Duodenal mucosa (tissue), 2 donors: ENCODE measurements around the gene MCM7.

ENCODE experiments used
- H3K27ac ChIP-seq: one replicate; pipeline ENCODE4 v1.7.0; 2013; ENCODE audit warnings: low read depth, low read length
- H3K27me3 ChIP-seq, 2 donors: one replicate each; pipeline ENCODE4 v1.7.0; 2013; ENCODE audit warnings: low read length in 2 of 2, control low read depth in 1 of 2; ENCODE audit not compliant: insufficient read depth in 2 of 2, control insufficient read depth in 1 of 2
- H3K36me3 ChIP-seq, 2 donors: one replicate each; pipeline ENCODE4 v1.7.0; 2013; ENCODE audit warnings: low read length in 2 of 2, control low read depth in 1 of 2; ENCODE audit not compliant: insufficient read depth in 2 of 2, control insufficient read depth in 1 of 2
- H3K4me1 ChIP-seq, 2 donors: one replicate each; pipeline ENCODE4 v1.7.0; 2013; ENCODE audit warnings: low read length in 2 of 2, control low read depth in 1 of 2; ENCODE audit not compliant: insufficient read depth in 2 of 2, control insufficient read depth in 1 of 2
- H3K4me3 ChIP-seq, 2 donors: one replicate each; pipeline ENCODE4 v1.7.0; 2013; ENCODE audit warnings: low read length in 2 of 2, low read depth in 1 of 2
- H3K9ac ChIP-seq, 2 donors: one replicate each; pipeline ENCODE4 v1.7.0; 2013; ENCODE audit warnings: low read length in 2 of 2, low read depth in 1 of 2
- H3K9me3 ChIP-seq, 2 donors: one replicate each; pipeline ENCODE4 v1.7.0; 2013; ENCODE audit warnings: low read length in 2 of 2, control low read depth in 1 of 2; ENCODE audit not compliant: control insufficient read depth in 1 of 2

MCM7 gene

DNA sequence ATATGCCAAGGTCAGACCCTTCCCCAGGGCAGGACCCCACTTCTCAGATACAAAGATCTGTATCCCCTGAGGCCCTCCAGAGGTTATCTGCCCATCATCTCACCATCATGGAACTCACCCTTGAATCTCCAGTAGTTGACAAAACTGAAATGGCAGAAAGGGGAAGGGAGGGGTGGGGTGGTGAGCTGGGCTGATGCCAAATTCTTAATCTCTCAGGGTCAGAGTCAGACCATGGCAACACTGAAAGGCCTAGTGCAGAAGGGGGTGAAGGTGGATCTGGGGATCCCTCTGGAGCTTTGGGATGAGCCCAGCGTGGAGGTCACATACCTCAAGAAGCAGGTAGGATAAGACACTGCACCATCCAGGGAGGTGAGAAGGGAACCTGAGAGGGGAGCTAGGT is 21.4 kb upstream of the MCM7 start:
- H3K27ac ChIP-seq: no peak overlapping the region
- no peak overlapping the region for H3K9ac ChIP-seq
- no peaks in the 10 kb centered on the region for H3K36me3 ChIP-seq

DNA sequence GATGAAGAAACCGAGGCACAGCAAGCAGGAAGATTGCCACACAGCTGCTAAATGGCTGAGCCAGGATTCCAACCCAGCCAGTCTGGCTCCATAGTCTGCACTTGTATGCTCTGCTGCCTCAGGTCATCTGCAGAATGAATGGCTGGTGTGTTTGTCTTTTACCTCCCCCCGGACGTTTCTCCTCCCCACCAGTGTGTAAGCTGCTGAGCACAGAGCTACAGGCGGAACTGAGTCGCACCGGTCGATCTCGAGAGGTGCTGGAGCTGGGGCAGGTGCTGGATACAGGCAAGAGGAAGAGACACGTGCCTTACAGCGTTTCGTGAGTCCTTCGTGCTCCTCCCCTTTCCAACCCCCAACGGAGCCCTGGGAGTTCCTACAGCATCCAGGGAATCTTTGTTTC is 20.9 kb upstream of the MCM7 start:
- no peak overlapping the region for H3K27ac ChIP-seq
- H3K4me3 ChIP-seq: peak overlapping the region in 1 of 2 donors; percentile 13
- no peak overlapping the region for H3K9ac ChIP-seq
- H3K4me1 ChIP-seq: peaks cover 43 to 44% of the 10 kb centered on the region in 2 donors
- H3K27me3 ChIP-seq: no peaks in the 10 kb centered on the region
- H3K36me3 ChIP-seq: no peaks in the 10 kb centered on the region
- no peaks in the 10 kb centered on the region for H3K9me3 ChIP-seq

More for the DNA sequence above, 21.4 kb upstream of the MCM7 start:
- Histone ChIP-seq H3K4me1 (peaks cover 43 to 44% of the 10 kb centered on the region in 2 donors), H3K9me3 (no peaks in the 10 kb centered on the region), H3K27me3 (no peaks in the 10 kb centered on the region), H3K4me3 (no peak overlapping the region)

DNA sequence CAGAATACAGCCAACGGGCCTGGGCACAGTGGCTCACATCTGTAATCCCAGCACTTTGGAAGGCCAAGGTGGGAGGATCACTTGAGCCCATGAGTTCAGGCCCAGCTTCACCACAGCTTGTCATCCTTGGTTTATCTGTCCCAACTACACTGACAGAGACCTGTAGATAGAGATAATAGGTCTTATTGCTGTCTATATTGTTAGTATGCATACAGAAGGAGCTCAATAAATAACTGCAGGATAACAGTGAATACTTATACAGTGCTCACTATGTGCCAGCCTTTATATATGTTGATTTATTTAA is 19.5 kb upstream of the MCM7 start:
- peak overlapping the region; percentile 1 to 64 for H3K9ac ChIP-seq
- peaks cover 43 to 44% of the 10 kb centered on the region in 2 donors for H3K4me1 ChIP-seq
- H3K4me3 ChIP-seq: peak overlapping the region; percentile 95 to 98
- no peak overlapping the region for H3K27ac ChIP-seq
- H3K36me3 ChIP-seq: no peaks in the 10 kb centered on the region
- no peaks in the 10 kb centered on the region for H3K9me3 ChIP-seq
- no peaks in the 10 kb centered on the region for H3K27me3 ChIP-seq

DNA sequence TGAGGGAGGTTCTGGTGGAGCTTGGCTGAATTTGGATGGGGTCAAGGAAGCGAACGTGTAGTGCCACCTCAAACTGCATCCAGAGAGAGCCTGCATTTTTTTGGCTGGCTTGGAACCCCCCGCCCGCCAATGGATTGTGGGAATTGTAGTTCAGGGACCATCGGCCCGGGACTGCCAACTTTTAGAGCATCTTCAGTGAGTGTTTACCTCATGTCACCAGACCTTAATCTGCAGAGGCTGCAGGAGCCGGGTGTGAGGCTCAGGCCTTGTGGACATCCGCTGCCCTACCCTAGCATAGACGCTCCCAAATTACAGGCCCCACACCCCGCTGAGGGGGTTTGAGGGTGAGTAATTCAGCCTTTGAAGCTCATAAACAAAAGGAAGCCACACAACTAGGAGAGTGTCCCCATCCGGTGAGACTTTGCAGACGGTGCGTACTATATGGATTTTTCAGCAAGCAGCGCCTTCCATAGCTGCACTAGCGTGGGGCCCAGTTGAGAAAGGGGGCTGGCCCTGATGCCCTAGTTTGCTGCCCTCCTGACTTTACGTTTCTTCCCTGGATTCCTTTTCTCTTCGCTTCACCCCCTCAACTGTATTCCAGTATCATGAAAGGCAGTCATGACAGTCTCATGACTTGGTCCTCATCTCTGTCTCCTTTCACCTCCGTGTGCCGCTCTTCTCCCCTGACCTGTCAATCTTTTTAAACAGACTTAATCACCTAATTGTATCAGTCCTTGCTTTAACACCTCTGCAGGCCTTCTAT is 19.0 kb upstream of the MCM7 start:
- H3K9me3 ChIP-seq: no peaks in the 10 kb centered on the region
- H3K27me3 ChIP-seq: no peaks in the 10 kb centered on the region
- H3K36me3 ChIP-seq: no peaks in the 10 kb centered on the region
- peak overlapping the region; percentile 95 to 98 for H3K4me3 ChIP-seq
- H3K9ac ChIP-seq: peak overlapping the region; percentile 45 to 64
- no peak overlapping the region for H3K27ac ChIP-seq
- H3K4me1 ChIP-seq: peaks cover 39% of the 10 kb centered on the region in 2 donors

DNA sequence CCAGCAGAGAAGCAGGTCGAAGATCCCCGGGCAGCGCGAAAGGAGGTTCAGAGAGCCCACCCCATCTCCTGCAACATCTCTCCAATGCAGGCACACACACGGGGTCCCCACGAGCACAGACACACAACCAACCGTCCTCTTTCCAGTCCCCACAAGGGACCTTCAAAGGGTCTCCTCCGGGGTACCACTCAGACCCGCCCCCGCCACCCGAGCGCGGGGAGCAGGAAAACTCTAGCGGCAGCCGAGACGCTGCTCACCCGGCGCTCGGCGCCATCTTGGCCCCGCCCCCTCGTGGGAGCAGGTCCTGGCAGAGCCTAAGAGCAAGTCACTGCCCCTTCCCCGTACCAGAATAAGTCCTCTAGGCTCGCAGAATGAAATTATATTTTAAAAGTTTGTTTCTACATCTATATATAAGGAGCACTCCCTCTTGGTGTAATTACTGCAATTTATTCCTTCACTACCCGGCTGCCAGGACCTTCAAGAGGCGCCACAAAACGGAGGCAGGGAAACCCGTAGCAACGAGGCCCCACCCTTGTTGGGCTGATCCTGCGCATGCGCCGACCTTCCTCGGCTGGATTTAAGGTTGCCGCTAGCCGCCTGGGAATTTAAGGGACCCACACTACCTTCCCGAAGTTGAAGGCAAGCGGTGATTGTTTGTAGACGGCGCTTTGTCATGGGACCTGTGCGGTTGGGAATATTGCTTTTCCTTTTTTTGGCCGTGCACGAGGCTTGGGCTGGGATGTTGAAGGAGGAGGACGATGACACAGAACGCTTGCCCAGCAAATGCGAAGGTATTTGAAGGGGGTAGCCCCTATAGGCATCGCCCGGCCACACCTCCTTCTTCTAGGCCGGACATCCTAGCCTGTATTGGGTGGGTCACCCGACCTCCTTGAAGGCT is 18.1 kb upstream of the MCM7 start, which contains the start of the genes CNPY4 and TAF6:
CNPY4 (plus strand) TSS at position 563 of the 898 bp plus-strand sequence; CDS start at position 674, 111 bp downstream.
TAF6 (minus strand) TSS at position 287 of the 898 bp plus-strand sequence. CDS start 5,149 bp downstream, outside the sequence.
- Histone ChIP-seq H3K4me3 (peak within 1 kb of the TSS; percentile 95 to 98), H3K27me3 (no peaks in the 10 kb centered on the region), H3K4me1 (peaks cover 30 to 31% of the 10 kb centered on the region in 2 donors), H3K9me3 (no peaks in the 10 kb centered on the region), H3K27ac (peak within 1 kb of the TSS; percentile 41), H3K9ac (peak within 1 kb of the TSS; percentile 45 to 64), H3K36me3 (no peaks in the 10 kb centered on the region)

DNA sequence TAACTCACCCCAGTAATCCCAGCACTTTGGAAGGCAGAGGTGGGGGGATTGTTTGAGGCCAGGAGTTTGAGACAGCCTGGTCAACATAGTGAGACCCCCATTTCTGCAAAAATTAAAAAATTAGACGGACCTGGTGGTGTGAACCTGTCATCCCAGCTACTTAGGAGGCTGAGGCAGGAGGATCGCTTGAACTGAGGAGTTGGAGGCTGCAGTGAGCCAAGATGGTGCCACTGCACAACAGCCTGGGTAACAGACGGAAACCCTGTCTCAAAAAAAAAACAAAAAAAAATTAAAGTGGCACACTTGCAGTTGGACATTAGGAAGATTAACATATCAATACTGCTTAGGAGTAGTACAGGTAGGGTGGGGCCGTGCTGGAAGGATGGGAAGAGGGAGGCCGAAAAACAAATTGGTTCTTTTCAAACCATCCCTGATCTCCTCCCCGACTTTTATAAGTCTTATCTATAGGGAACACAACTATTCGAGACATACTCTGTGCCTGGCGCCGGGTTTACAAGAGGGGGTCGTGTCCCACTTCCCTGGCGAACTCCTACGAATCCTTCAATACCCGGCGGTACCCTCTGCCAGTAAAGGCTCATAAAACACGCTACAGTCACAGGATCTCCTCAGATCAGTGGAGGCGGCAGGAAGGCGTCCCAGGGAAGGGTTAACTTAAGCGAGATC is 17.3 kb upstream of the MCM7 start:
- Histone ChIP-seq H3K9ac (peak overlapping the region; percentile 45 to 64), H3K27me3 (no peaks in the 10 kb centered on the region), H3K27ac (no peak overlapping the region), H3K36me3 (peaks cover 0 to 6% of the 10 kb centered on the region in 2 donors), H3K4me1 (peaks cover 28% of the 10 kb centered on the region in 2 donors), H3K4me3 (peak overlapping the region; percentile 95 to 98), H3K9me3 (no peaks in the 10 kb centered on the region)

DNA sequence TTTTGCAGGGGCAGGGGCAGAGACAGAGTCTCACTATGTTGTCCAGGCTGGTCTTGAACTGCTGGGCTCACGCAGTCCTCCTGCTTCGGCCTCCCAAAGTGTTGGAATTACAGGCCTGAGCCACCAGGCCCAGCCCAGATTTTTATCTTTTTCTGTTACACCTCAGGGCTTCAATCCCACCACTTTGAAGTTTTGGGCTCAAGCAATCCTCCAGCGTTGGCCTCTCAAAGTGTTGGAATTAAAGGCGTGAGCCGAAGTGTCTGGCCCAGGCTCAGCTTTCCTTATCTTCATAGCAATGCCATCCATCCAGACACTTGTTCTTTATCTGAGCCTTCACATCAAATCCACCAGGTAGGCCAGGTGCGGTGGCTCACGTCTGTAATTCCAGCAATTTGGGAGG is 13.8 kb upstream of the MCM7 start:
- H3K4me3 ChIP-seq: no peak overlapping the region
- H3K27me3 ChIP-seq: no peaks in the 10 kb centered on the region
- peaks cover 10 to 15% of the 10 kb centered on the region in 2 donors for H3K4me1 ChIP-seq
- no peak overlapping the region for H3K27ac ChIP-seq
- H3K9ac ChIP-seq: no peak overlapping the region
- no peaks in the 10 kb centered on the region for H3K9me3 ChIP-seq
- H3K36me3 ChIP-seq: peaks cover 1 to 32% of the 10 kb centered on the region in 2 donors

DNA sequence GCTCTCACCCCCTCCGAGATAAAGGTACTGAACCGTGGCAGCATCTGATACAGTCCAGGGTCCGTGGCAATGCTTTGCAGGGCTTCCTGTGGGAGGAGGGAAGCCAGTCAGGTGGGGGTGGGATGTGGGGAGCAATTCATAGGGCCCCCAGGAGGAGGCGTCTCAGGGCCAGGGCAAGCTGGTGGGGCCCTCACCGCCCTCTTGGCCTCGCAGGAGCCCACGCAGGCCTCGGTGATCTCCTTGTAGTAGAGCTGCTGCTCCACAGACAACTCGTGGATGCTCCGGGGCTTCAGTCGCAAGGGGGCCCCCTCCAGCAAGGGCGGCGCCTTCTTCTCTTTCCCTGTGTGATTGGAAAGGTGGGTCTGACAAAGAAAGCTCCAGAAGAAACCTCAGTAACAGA is 10.7 kb upstream of the MCM7 start:
- Histone ChIP-seq H3K27ac (no peak overlapping the region), H3K4me1 (no peaks in the 10 kb centered on the region), H3K36me3 (peaks cover 5 to 60% of the 10 kb centered on the region in 2 donors), H3K9ac (no peak overlapping the region), H3K9me3 (no peaks in the 10 kb centered on the region), H3K27me3 (no peaks in the 10 kb centered on the region), H3K4me3 (no peak overlapping the region)

DNA sequence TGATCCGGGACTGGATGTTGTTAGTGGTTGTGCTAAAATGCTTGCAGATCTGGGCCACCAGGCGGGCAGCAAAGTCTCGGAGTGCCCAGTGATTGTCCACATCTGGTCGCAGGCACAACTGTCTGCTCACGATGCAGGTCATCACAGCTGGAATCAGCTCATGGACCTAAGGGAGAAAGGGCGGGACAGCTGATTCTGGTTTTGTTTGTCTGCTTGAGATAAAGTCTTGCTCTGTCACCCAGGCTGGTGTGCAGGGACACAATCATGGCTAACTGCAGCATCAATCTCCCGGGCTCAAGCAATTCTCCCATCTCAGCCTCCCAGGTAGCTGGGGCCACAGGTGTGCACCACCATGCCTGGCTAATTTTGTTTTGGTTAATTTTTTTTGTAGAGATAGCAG is 10.0 kb upstream of the MCM7 start:
- H3K9me3 ChIP-seq: no peaks in the 10 kb centered on the region
- H3K4me3 ChIP-seq: no peak overlapping the region
- no peak overlapping the region for H3K9ac ChIP-seq
- H3K27me3 ChIP-seq: no peaks in the 10 kb centered on the region
- H3K36me3 ChIP-seq: peaks cover 6 to 66% of the 10 kb centered on the region in 2 donors
- no peak overlapping the region for H3K27ac ChIP-seq
- no peaks in the 10 kb centered on the region for H3K4me1 ChIP-seq
